CD4-positive, alpha-beta T cell treated with Interleukin-4 for 1 hour (primary cell): ENCODE data around the gene ASB6.
"Not testable (repeated sequence)": the region's sequence is repeated elsewhere in the genome, so short reads cannot be mapped to it uniquely, and the experiment has no call there.

Experiments
- DNase-seq, 2 donors: peaks; one replicate each; pipeline ENCODE4 v3.0.0-alpha.2; 2020 to 2022

Gene ASB6

GRCh38 chr9:129604766-129605163 is 37.2 kb downstream of the ASB6 start:
- no peak for DNase-seq

GRCh38 chr9:129604056-129604765 is 37.7 kb downstream of the ASB6 start:
- DNase-seq, result no peak

- DNase-seq, result no peak
These were observed 39.1 kb downstream of the ASB6 start for GRCh38 chr9:129602598-129603415.

GRCh38 chr9:129601082-129601674 is 40.8 kb downstream of the ASB6 start:
- DNase-seq, result no peak

- DNase-seq, result no peak
These were observed 43.8 kb downstream of the ASB6 start for GRCh38 chr9:129598089-129598596.

- DNase-seq, result peak; percentile 18 to 47
These were observed 44.4 kb downstream of the ASB6 start for GRCh38 chr9:129597355-129598088.

GRCh38 chr9:129596541-129597331 is 45.2 kb downstream of the ASB6 start:
- no peak for DNase-seq

GRCh38 chr9:129595903-129596540 is 45.9 kb downstream of the ASB6 start:
- peak in 1 of 2 donors; percentile 30 for DNase-seq

- no peak for DNase-seq
These were observed 46.6 kb downstream of the ASB6 start for GRCh38 chr9:129595311-129595741.

- DNase-seq, result no peak
These were observed 47.3 kb downstream of the ASB6 start for GRCh38 chr9:129594632-129595031.

- not testable (repeated sequence) for DNase-seq
These were observed 49.2 kb downstream of the ASB6 start for GRCh38 chr9:129592790-129593189.

GRCh38 chr9:129591916-129592315 is 50.0 kb downstream of the ASB6 start:
- no peak for DNase-seq

- no peak for DNase-seq
These were observed 51.5 kb downstream of the ASB6 start for GRCh38 chr9:129590466-129590865.

GRCh38 chr9:129587487-129588262 is 54.3 kb downstream of the ASB6 start:
- no peak for DNase-seq

- DNase-seq, result peak in 1 of 2 donors; percentile 43
These were observed 55.3 kb downstream of the ASB6 start for GRCh38 chr9:129586685-129587084.

GRCh38 chr9:129586245-129586644 is 55.7 kb downstream of the ASB6 start:
- peak in 1 of 2 donors; percentile 25 for DNase-seq

GRCh38 chr9:129585352-129585751 is 56.6 kb downstream of the ASB6 start:
- DNase-seq, result no peak
